Heart left ventricle (tissue), 16 donors: Measurements from ENCODE around the gene CDH10. TPM values are rescaled to one million over a fixed set of nuclear protein-coding genes. Genes with fewer than 3 reads are reported as not detected.

Experiments used
- ATAC-seq, 4 donors: fragments of 200-7000 bp; cut with Tn5 transposase; one replicate each; pipeline ENCODE4 v1.9.1; 2020 to 2022; ENCODE audit warnings: moderate library complexity in 4 of 4, mild to moderate bottlenecking in 3 of 4, moderate number of reproducible peaks in 1 of 4
- DNase-seq, 5 donors: peaks; one replicate each; pipeline ENCODE4 v3.0.0-alpha.2; 2020
- H3K27ac ChIP-seq, 12 donors: fragments of 200-600 bp; sonication (generic) in 4 of 12; one replicate each; pipeline versions ENCODE4 v1.5.0 to v1.8.0; 2016 to 2022; ENCODE audit warnings: mild to moderate bottlenecking in 2 of 12
- H3K27me3 ChIP-seq, 9 donors: fragments of 200-600 bp; sonication (generic) in 2 of 9; one replicate each; pipeline versions ENCODE4 v1.5.1 to v1.8.0; 2016 to 2022; ENCODE audit warnings: mild to moderate bottlenecking in 3 of 9
- H3K36me3 ChIP-seq, 9 donors: fragments of 200-600 bp; sonication (generic) in 2 of 9; one replicate each; pipeline versions ENCODE4 v1.5.0 to v1.8.0; 2018 to 2022; ENCODE audit warnings: mild to moderate bottlenecking in 2 of 9
- H3K4me1 ChIP-seq, 12 donors: fragments of 200-600 bp; sonication (generic) in 4 of 12; one replicate each; pipeline versions ENCODE4 v1.5.0 to v1.8.0; 2016 to 2022; ENCODE audit warnings: mild to moderate bottlenecking in 3 of 12
- H3K4me3 ChIP-seq, 12 donors: fragments of 200-600 bp; sonication (generic) in 4 of 12; one replicate each; pipeline versions ENCODE4 v1.5.0 to v1.8.0; 2017 to 2022; ENCODE audit warnings: mild to moderate bottlenecking in 9 of 12, moderate library complexity in 4 of 12
- H3K9me3 ChIP-seq, 12 donors: fragments of 200-600 bp; sonication (generic) in 4 of 12; one replicate each; pipeline versions ENCODE4 v1.5.0 to v1.8.0; 2016 to 2022; ENCODE audit warnings: mild to moderate bottlenecking in 1 of 12
- CTCF ChIP-seq, 12 donors: fragments of 200-600 bp; sonication (generic) in 4 of 12; IDR thresholded peaks; one replicate each; pipeline versions ENCODE4 v1.5.0 to v1.8.0; 2018 to 2022; ENCODE audit warnings: antibody characterized with exemption in 12 of 12, mild to moderate bottlenecking in 5 of 12
- POLR2A ChIP-seq, 2 donors: fragments of 450-650 bp; IDR thresholded peaks; one replicate each; pipeline ENCODE4 v1.6.1; 2017; ENCODE audit warnings: antibody characterized with exemption in 2 of 2, mild to moderate bottlenecking in 2 of 2, moderate library complexity in 2 of 2
- WGBS, 4 donors: extraction: QIAGEN DNeasy Blood & Tissue Kit in 2 of 4; methylation state at CpG; one replicate each; pipeline versions ENCODE4 v1.1.5 to v1.1.7; 2013 to 2018; 5-methylcytosine and 5-hydroxymethylcytosine counted together
- intact Hi-C, 10 donors: fragments of 100-400 bp; cut with DNase I; formaldehyde crosslinking; loops; one replicate each; pipeline versions ENCODE4 v1.11.1 to v1.14.2; 2022
- polyA plus RNA-seq, 2 donors: library from polyadenylated mRNA; stranded (reverse); fragments of 200-250 nt; gene quantifications; one replicate each; pipeline ENCODE4 v1.2.3, GENCODE V29; 2013
- total RNA-seq, 9 donors: library from RNA; depleted of rRNA in 2 of 9; stranded (reverse); fragments of >200 nt in 2 of 9; fragmentation: NEBNext Ultra II Directional in 3 of 9; extraction: Animal tissue kit (Norgen Biotek cat#: 25700) in 3 of 9; gene quantifications; one replicate each; pipeline versions ENCODE4 v1.1.0 to v1.2.4, GENCODE V29; 2016 to 2023
- donor health status: ischemic (EF 13 %, LVEDD 7.1; RV severe dilation, severe dysfunction).
- donor health status: healthy with polysubstance abuse.
- donor health status: DM: no; HTN: yes; CAD: no.
- donor health status: DM: no; HTN: no; CAD: no.
- donor health status: ischemic (EF 25% LVEDD 6.9; RV normal size, moderate dysfunction).
- donor health status: ischemic (EF 25% LVEDD 5.7; RV mildly dilated, moderate dysfunction).
- donor health status: healthy.
- donor health status: DM: yes; HTN: yes; CAD: no.
- donor health status: ischemic (EF 35%, LVEDD 5.7; RV mildly dilated, moderate dysfunction).
- donor health status: nonischemic (EF 11% LVEDD 7.7; RV severe dilation, severe dysfunction).
- donor health status: DM: yes; HTN: yes; CAD: no.
- donor health status: PGD.
- donor health status: ischemic (EF 29% LVEDD 5.4; RV normal size, mild dysfunction).
- donor health status: nonischemic (EF 23%, LVEDD 6.1; RV moderate dilation, normal function).

Gene CDH10
- total and polyA plus RNA-seq, 11 donors = 0.25 TPM; not detected in 10

GRCh38 chr5:24643880-24644279 lies 898 bp downstream of the CDH10 start:
- no peak for DNase-seq
- 51 to 67% (median 59%) methylated on average over 2 of the region's 2 CpGs for WGBS, 4 donors
- TF ChIP-seq POLR2A (IDR thresholded peaks at IDR 0.05) = no peak
- no peak for TF ChIP-seq CTCF (IDR thresholded peaks at IDR 0.05)
- Histone ChIP-seq H3K27ac (no peak overlapping the region), H3K4me1 (peaks cover 0 to 7% (median 0%) of the 10 kb centered on the region in 12 donors), H3K36me3 (no peaks in the 10 kb centered on the region), H3K4me3 (no peak overlapping the region), H3K9me3 (no peaks in the 10 kb centered on the region), H3K27me3 (peaks cover 0 to 22% (median 0%) of the 10 kb centered on the region in 9 donors)
- ATAC-seq = no peak
- intact Hi-C loops = loop anchor here in 6 of 10 donors (5.0 to 10.0 kb wide), 3 partner anchors 197 to 409 kb away; no protein-coding TSS in a partner anchor

DNA sequence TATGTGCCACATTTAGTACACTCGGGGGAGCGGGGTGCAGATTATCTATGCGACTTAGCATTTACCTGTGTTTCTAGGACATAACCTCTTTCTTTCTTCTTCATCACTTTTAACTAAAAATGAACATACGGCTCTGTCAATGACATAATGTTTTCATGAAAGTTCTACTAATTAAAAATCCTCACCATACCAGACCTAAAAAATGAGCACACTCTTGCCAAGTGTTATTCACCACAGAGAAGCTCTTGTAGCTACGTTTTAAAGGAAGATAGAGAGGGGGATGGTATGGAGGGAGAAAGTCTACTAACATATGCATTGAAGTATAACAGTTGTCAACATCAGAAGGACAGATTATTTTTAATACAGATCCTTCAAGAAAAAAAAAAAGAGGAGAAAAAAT lies 1.6 kb downstream of the CDH10 start:
- Histone ChIP-seq H3K9me3 (no peaks in the 10 kb centered on the region), H3K4me3 (no peak overlapping the region), H3K27me3 (peaks cover 0 to 22% (median 0%) of the 10 kb centered on the region in 9 donors), H3K36me3 (no peaks in the 10 kb centered on the region), H3K4me1 (peaks cover 0 to 7% (median 0%) of the 10 kb centered on the region in 12 donors), H3K27ac (no peak overlapping the region)
- no peak for DNase-seq
- TF ChIP-seq POLR2A (IDR thresholded peaks at IDR 0.05) = no peak
- WGBS, 4 donors = 40 to 53% (median 45%) methylated on average over 5 of the region's 5 CpGs
- intact Hi-C loops = loop anchor here in 6 of 10 donors (5.0 to 10.0 kb wide), 3 partner anchors 196 to 408 kb away; no protein-coding TSS in a partner anchor
- ATAC-seq = no peak

DNA sequence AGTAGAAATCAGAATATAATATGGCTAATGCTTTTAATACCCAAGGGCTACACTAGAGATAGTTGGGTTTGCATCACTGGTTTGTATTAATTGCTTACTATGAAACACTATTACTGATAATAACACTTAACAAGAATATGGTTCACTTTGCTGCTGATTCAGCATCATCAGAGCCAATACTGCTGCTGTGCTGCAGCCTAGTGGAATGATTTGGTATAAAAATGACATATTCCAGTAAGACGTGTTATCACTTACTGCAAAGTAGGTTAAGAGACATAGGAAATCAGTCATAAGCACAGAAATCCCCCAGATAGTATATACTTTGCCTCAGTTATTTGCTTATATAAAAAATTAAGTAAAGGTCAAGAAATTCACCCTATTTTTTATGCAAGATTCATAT lies 2.8 kb downstream of the CDH10 start:
- TF ChIP-seq CTCF (IDR thresholded peaks at IDR 0.05) (peak in 9 of 12 donors; percentile 13 to 54 (median 40)), POLR2A (IDR thresholded peaks at IDR 0.05) (no peak)
- intact Hi-C loops = loop anchor here in 6 of 10 donors (5.0 to 10.0 kb wide), 3 partner anchors 195 to 407 kb away; no protein-coding TSS in a partner anchor
- DNase-seq (no peak), ATAC-seq (no peak)
- peaks cover 0 to 22% (median 0%) of the 10 kb centered on the region in 9 donors for H3K27me3 ChIP-seq
- peaks cover 0 to 7% (median 0%) of the 10 kb centered on the region in 12 donors for H3K4me1 ChIP-seq
- 0 to 7% (median 4%) methylated on average over 1 of the region's 1 CpG for WGBS, 4 donors
- H3K27ac ChIP-seq = no peak overlapping the region
- no peaks in the 10 kb centered on the region for H3K36me3 ChIP-seq
- no peaks in the 10 kb centered on the region for H3K9me3 ChIP-seq
- no peak overlapping the region for H3K4me3 ChIP-seq

DNA sequence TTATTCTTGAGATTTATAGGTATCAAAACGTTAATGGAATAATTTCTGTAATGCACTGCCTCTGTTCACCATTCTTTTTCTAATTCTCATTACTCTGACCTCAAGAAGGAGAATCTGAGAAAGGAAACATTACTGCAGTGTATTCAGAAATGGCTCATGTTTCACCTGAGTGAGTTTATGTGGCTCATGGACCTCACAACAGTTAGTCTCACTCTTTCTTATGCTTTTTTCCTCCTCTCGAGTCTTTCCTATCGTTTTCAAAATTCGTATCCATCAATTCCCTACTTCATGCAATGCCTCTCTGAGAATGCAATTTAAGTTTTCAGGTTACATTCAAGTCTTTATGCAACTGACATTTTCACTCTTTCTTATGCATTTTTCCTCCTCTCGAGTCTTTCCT lies 9.6 kb downstream of the CDH10 start:
- ATAC-seq (no peak), DNase-seq (no peak)
- 63 to 76% (median 69%) methylated on average over 5 of the region's 5 CpGs for WGBS, 4 donors
- H3K9me3 ChIP-seq = no peaks in the 10 kb centered on the region
- peaks cover 0 to 5% (median 0%) of the 10 kb centered on the region in 9 donors for H3K27me3 ChIP-seq
- TF ChIP-seq POLR2A (IDR thresholded peaks at IDR 0.05) (no peak), CTCF (IDR thresholded peaks at IDR 0.05) (peak in 1 of 12 donors; percentile 4)
- intact Hi-C loops = loop anchor here in 1 of 10 donors (10.0 kb wide), 1 partner anchor 190 kb away; no protein-coding TSS in a partner anchor
- H3K4me3 ChIP-seq = no peak overlapping the region
- no peak overlapping the region for H3K27ac ChIP-seq
- H3K4me1 ChIP-seq = no peaks in the 10 kb centered on the region
- H3K36me3 ChIP-seq = no peaks in the 10 kb centered on the region
